NCI-H1417 (cell line): ENCODE results near the gene COL6A2.

Experiments used
- DNase-seq, 3 experiments: peaks; one replicate each; lab custom pipeline; 2025; lab: John Stamatoyannopoulos, UW

The COL6A2 gene

GRCh38 chr21:46126309-46127238 lies 28.7 kb downstream of the COL6A2 start:
- DNase-seq, result no peak

DNA sequence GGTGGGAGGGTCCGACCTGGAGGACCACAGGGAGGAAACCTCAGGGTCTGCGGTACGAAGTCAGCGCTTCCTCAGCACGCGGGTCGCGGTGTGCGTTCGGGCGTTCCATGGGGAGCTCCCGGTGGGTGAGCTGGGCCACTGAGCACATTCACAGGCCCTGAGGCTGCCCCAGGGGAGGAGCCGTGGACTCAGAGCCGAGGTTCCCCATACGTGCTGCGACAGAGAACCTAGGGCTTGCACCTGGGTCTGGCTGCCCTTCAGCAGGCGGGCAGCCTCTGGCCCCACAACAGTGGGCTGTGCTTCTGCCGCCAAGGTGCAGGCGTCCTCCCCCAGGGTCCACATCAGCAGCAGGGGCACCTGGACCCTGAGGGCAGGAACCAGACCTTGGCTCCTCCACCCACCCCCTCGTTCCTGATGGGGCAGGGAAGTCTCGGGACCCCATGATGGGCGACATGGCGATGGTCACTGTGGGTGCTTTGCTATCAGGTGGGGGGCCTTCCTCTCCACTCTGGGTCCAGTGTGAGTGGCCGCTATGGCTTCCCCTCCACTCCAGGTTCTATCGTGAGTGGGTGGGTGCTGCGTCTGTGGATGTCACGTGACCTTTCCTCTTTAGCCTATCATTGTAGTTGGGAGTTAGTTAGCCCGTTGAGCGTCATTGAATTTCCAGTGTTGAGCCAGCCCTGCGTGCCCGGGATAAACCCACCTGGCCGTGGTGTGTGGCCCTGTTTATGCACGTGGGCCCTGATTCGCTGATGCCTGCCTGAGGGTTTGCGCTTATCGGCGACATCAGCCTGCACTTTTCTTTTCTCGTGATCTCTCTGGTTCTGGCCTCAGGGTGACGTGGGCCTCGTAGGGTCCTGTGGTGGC lies 29.6 kb downstream of the COL6A2 start:
- no peak for DNase-seq

DNA sequence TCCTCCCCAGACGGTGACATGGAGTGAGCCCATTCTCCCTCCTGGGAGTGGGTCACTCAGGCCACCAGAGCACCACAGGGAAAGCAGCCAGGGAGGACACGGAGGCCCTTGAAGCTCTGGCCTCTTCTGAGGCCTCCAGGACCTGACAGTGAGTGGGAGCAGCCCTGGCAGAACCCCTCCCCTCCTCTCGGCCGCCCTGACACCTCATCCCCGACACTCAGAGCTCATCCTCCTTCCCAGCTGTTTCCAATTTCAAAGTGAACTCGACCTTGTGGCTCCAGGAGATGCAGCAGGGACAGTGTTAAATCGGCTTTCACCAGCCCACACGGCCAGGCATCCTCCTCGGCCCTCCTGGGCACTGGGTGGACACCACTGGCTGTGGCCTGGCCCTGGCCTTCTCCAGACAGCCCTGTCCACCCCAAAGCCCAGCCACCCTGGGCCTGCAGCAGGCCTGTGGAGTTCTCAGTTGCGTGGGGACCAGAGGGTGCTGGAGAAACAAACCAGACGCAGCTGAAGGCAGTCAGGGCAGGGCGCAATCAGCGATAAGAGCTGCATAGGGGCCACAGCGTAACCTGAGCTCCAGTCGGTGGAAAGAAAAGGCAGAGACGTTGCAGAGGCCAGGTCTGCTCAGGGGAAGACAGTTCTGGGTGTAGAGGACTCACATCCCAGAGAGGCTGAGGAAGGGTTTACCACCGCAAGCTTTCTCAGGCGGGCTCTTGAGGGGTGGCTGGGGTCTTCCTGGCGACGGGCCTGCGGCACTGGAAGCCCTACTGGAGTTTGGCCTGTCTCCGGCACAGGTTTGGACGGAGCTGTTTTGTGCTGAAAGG lies 30.4 kb downstream of the COL6A2 start:
- no peak for DNase-seq

GRCh38 chr21:46128933-46129571 lies 31.1 kb downstream of the COL6A2 start:
- no peak for DNase-seq

DNA sequence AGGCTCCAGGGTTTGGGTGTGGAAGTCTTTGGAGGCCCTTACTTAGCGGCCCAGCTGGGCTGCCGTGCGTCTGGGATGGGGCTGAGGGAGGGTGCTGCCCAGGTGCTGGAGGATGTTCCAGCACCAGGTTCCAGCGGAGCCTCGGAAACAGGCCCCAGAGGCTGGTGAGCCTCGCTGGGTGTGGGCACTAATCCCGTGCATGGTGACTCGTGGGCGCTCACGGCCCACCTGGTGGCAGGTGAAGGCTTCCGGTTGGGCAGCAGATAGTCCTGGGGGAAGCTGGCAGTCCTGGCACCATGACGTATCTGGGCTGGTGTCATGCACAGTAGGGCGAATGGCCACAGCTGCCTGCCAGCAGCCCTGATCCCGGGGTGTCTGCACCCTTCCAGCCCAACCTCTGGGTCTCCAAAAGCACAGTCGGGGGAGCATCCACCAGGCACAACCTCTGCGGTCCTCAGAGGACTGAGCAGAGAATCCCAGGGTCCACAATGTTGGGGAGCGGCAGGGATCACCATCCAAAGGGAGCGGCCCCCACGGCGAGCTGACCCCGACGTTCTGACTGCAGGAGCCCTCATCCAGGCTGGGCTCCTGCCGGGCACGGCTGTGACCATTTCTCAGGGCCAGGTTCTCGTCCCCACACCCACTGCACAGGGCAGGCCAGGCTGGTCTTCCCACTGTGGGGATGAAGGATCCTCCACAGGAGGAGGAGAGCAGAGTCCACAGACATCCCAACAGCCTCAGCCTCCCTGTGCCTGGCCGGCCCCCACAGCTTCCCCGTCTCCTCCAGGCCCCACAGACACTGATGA lies 32.1 kb downstream of the COL6A2 start:
- no peak for DNase-seq

- DNase-seq, result peak in 1 of 3 experiments; percentile 5
Measured at GRCh38 chr21:46130831-46131587, 33.1 kb downstream of the COL6A2 start.

- DNase-seq, result no peak
Measured at GRCh38 chr21:46131588-46131837, 33.6 kb downstream of the COL6A2 start.

DNA sequence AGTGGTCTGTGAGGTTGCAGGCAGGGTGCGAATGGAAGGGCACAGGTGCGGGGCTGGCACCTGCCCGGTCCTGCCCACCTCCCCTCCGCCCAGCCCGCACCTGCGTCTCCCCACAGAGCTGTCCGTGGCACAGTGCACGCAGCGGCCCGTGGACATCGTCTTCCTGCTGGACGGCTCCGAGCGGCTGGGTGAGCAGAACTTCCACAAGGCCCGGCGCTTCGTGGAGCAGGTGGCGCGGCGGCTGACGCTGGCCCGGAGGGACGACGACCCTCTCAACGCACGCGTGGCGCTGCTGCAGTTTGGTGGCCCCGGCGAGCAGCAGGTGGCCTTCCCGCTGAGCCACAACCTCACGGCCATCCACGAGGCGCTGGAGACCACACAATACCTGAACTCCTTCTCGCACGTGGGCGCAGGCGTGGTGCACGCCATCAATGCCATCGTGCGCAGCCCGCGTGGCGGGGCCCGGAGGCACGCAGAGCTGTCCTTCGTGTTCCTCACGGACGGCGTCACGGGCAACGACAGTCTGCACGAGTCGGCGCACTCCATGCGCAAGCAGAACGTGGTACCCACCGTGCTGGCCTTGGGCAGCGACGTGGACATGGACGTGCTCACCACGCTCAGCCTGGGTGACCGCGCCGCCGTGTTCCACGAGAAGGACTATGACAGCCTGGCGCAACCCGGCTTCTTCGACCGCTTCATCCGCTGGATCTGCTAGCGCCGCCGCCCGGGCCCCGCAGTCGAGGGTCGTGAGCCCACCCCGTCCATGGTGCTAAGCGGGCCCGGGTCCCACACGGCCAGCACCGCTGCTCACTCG lies 34.1 kb downstream of the COL6A2 start:
- no peak for DNase-seq

- peak in 1 of 3 experiments; percentile 22 for DNase-seq
Measured at GRCh38 chr21:46135782-46136395, 38.0 kb downstream of the COL6A2 start.

DNA sequence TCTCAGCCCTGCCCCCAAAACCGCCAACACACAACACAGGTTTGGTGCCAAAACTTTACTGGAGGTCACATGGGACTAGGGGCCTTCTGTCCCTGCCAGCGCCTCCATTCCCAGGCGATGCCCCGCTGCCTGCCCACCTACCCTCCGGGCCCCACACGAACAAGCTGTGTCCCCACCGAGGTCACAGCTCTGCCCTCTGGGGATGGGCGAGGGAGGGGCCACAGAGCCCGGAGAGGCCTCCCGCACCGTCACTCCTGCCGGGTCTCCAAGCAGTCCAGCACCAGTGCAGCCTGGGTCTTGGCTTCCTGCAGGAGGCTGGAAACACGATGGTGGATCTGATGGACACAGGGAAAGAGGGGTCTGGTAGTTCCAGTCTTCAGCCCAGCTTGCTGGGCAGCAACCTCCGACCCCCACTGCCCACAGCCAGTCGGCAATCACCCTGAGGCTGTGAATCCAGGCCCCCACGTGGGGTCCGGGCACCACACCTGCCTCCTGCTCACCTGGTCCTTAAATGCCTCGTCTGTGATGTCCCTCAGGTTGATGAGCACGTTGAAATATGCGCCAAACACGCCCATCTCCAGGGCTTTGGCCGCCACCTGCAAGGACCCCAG lies 38.9 kb downstream of the COL6A2 start:
- no peak for DNase-seq

GRCh38 chr21:46137908-46138307 lies 40.0 kb downstream of the COL6A2 start:
- no peak for DNase-seq

- DNase-seq, result no peak
Measured at GRCh38 chr21:46138383-46138970, 40.6 kb downstream of the COL6A2 start.

GRCh38 chr21:46139686-46140085 lies 41.8 kb downstream of the COL6A2 start:
- DNase-seq, result no peak

DNA sequence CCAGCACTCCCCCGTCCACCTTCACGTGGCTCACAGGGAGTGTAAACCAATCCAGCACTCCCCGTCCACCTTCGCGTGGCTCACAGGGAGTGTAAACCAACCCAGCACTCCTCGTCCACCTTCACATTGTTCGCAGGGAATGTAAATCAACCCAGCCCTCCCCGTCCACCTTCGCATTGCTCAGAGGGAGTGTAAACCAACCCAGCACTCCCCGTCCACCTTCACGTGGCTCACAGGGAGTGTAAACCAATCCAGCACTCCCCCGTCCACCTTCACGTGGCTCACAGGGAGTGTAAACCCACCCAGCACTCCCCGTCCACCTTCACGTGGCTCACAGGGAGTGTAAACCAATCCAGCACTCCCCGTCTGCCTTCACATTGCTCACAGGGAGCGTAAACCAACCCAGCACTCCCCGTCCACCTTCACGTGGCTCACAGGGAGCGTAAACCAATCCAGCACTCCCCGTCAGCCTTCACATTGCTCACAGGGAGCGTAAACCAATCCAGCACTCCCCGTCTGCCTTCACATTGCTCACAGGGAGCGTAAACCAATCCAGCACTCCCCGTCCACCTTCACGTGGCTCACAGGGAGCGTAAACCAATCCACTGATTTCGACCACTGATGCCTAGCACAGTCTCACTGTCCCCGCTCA lies 42.6 kb downstream of the COL6A2 start:
- DNase-seq, result peak in 1 of 3 experiments; percentile 17

DNA sequence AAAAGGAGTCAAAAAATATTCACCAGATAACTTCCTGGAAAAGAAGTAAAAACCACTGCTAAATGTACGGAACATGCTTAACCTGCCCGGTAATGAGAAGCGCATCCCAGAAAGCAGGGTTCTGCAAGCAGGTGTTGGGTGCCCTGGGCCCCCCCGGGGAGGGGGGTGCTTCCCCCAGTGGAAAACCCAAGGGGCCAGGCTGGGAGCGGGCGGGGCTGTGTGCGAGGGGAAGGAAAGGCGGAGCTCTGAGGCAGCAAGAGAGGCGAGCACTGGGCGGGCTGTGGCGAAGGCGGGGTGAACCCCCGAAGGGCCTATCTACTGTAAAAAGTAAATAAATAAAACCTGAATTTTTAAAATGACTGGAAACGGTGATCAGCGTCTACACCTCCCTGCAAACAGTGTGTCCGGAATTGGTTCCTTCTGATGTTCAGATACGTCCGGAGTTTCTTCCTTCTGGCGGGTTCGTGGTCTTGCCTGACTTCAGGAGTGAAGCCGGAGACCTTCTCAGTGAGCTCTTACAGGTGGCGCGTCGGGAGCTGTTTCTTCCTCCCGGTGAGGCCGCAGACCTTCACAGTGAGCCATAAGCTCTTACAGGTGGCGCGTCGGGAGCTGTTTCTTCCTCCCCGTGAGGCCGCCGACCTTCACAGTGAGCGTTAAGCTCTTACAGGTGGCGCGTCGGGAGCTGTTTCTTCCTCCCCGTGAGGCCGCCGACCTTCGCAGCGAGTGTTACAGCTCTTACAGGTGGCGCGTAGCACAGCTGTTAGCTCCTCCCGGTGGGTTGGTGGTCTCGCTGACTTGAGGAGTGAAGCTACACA lies 44.1 kb downstream of the COL6A2 start:
- DNase-seq, result no peak
